Gastroesophageal sphincter (tissue), 3 donors: Measurements from ENCODE around the gene ISCU.

ENCODE experiments used
- POLR2AphosphoS5 ChIP-seq: sonication (generic); formaldehyde crosslinking; IDR thresholded peaks from one replicate; pipeline ENCODE4 v1.6.1; 2017; ENCODE audit warnings: antibody characterized with exemption
- TF ChIP-seq, protein P1 (sequence below), 4 experiments: fragments of 200-600 bp in 2 of 4; fragments of 450-650 bp in 2 of 4; sonication (generic) in 1 of 4; IDR thresholded peaks; one replicate each; pipeline ENCODE4 v1.5.1; 2017 to 2019; ENCODE audit warnings: antibody characterized with exemption in 4 of 4, mild to moderate bottlenecking in 2 of 4, moderate library complexity in 2 of 4

GRCh38 chr12:108589840-108590229 lies 27.4 kb downstream of the ISCU start:
- TF ChIP-seq, protein P1, sequence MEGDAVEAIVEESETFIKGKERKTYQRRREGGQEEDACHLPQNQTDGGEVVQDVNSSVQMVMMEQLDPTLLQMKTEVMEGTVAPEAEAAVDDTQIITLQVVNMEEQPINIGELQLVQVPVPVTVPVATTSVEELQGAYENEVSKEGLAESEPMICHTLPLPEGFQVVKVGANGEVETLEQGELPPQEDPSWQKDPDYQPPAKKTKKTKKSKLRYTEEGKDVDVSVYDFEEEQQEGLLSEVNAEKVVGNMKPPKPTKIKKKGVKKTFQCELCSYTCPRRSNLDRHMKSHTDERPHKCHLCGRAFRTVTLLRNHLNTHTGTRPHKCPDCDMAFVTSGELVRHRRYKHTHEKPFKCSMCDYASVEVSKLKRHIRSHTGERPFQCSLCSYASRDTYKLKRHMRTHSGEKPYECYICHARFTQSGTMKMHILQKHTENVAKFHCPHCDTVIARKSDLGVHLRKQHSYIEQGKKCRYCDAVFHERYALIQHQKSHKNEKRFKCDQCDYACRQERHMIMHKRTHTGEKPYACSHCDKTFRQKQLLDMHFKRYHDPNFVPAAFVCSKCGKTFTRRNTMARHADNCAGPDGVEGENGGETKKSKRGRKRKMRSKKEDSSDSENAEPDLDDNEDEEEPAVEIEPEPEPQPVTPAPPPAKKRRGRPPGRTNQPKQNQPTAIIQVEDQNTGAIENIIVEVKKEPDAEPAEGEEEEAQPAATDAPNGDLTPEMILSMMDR (IDR thresholded peaks at IDR 0.05) = no peak
- no peak for TF ChIP-seq POLR2AphosphoS5
